SKM-1 treated with dmso at 0.1 percent for 144 hours (cell line): ENCODE results near the gene TAOK2.
"Not testable (repeated sequence)": the region's sequence is repeated elsewhere in the genome, so short reads cannot be mapped to it uniquely, and the experiment has no call there.

Source experiments
- DNase-seq: peaks from one replicate; lab custom pipeline; 2025; ENCODE audit not compliant: unreplicated experiment; lab: John Stamatoyannopoulos, UW

TAOK2 gene

DNA sequence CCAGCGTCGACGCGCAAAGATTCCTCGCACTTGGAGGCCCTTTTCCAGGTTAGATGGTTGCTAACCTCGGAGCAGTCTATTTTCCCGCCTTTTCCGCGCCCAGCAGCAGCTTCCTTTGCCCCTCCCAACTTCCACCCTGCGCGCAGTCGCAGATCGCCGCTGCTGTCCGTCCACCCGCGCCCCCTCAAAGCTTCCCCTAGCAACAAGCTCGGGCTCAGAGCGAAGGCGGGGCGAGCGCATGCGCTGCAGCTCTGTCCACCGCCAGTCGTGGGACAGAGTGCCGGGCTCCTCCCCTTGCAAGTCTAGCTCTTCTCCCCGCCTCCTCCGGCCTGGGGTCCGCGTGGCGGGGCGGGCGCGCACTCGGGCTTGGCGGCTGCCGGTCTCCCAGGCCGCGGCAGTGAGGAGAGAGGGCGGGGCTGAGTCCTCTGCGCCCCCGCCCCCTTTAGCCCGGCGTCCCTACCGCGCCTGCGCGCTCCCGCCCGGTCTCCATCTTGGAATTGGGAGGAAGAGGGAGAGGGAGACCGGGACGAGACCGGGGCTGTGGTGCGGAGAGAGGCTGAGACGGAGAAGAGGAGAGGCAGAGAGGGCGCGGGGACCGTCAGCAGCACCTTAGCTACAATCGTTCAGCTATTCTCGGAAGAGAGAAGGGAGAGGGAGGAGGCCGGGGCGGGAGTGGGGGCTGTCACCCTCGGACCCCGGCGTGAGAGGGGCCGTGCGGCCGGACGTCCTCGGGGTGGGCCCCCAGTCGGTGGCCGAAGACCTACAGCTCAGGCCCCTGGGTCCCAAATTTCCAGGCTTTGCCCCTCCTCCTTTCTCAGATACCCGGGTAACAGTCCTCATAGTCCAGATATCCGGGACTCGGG is at the start of gene TAOK2:
Gene TAOK2 (plus strand): TSS at position 485 of the 863 bp plus-strand sequence. CDS start 3,905 bp downstream, outside the sequence.
- DNase-seq: peak; percentile 98

DNA sequence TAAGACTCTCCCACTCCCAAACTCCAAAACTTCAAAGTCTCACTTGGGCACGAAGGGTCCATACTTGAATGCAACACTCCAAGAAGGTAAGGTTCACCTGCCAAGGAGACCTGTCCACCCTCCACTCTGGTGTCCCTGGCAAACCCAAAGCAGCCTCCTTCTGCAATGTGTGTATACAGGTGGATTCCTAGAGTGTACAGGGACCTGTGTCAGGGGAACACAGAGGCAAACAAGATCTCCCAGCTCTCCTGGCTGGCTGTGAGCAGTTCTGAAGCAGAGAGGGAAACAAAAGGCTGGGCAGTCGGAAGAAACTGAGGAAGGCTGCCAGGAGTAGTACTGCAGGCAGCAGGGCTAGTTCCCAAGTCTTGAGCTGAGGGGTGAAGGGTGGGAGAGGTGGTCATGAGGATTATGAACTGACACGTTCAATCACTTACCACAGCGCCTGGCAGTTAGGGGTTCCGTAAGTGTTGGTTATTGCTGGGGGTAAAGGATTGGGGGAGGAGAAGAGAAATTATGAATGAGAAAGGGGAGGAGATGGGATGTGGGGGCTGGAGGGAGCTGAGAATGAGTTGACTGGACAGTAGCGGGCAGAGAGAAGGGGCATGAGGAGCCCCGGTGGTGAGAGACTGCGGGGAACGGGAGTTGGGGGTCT is 48.4 kb upstream of the TAOK2 start:
- DNase-seq: no peak

- DNase-seq: peak; percentile 68
These were observed 47.6 kb upstream of the TAOK2 start, which contains the start of gene KCTD13 for GRCh38 chr16:29925781-29926710. Gene KCTD13, minus strand, starts transcription at chr16:29926226. Its CDS starts 193 bp downstream, at chr16:29926033.

DNA sequence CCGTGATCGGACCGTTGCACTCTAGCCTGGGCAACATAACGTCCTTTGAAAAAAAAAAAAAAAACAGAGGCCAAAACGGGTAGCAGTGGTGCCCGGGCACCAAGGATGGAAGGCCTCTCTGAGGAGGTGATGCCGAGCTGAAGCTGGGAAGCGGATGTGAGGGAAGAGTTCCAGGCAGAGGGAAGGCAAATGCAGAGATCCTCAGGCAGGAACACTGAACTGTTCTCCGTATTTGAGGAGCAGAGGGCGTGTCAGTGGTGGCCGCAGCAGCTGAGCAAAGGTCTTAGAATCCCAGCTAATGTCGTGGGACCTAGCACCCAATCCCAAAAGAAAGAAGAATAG is 47.0 kb upstream of the TAOK2 start:
- no peak for DNase-seq

DNA sequence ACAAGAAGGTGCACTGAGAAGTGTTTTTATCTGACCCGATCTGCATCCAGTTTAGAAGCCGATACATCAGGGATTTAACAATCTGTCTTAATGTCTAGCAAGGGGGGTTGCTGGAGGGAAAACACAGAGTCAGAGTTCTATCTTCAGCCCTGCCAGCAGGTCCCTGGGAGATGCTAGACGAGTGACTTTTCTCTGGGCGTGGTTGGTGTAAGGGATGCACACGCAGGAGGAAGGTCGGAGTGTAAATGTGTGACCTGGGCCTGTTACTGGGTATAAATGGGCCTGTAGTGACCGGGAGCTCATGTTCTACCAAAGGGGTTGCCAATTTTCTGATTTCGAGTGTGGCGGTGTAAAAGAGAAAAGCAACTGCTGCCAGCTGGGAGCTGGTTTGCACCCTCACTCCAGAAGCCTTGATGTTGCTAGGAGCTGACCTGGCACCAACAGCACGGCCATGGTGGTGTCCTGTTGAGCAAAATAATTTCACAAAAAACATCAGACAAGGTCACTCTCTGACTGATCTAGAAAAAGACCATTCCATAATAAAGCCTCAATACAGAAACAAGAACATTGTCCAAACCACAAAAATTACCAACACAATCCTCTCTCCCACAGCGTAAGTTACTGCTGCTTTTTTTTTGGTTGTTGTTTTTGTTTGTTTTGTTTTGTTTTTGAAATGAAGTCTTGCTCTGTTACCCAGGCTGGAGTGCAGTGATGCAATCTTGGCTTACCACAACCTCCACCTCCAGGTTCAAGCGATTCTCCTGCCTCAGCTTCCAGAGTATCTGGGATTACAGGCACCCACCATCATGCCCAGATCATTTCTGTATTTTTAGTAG is 46.4 kb upstream of the TAOK2 start:
- no peak for DNase-seq

DNA sequence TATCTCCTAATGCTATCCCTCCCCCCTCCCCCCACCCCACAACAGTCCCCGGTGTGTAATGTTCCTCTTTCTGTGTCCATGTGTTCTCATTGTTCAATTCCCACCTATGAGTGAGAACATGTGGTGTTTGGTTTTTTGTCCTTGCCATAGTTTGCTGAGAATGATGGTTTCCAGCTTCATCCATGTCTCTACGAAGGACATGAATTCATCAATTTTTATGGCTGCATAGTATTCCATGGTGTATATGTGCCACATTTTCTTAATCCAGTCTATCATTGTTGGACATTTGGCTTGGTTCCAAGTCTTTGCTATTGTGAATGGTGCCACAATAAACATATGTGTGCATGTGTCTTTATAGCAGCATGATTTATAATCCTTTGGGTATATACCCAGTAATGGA is 41.9 kb upstream of the TAOK2 start:
- DNase-seq: not testable (repeated sequence)

DNA sequence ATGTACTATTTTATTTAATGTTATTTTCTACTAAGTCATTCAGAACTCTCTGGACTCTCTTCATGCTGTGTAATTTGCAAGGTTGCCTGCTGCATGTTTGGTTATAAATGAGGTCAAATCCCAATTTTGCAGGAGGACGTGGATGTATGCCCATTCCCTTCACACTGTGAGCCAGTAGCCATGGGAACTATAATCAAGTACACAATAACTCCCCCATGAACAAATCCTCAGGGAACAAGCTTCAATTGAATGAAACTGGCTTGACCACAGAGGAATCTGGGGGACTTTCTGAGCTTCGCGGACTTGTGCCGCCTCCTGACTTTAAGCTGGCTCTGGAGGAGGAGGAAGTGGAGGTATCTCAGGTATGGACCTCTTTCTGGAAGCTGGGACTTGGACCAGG is 33.0 kb upstream of the TAOK2 start:
- no peak for DNase-seq

DNA sequence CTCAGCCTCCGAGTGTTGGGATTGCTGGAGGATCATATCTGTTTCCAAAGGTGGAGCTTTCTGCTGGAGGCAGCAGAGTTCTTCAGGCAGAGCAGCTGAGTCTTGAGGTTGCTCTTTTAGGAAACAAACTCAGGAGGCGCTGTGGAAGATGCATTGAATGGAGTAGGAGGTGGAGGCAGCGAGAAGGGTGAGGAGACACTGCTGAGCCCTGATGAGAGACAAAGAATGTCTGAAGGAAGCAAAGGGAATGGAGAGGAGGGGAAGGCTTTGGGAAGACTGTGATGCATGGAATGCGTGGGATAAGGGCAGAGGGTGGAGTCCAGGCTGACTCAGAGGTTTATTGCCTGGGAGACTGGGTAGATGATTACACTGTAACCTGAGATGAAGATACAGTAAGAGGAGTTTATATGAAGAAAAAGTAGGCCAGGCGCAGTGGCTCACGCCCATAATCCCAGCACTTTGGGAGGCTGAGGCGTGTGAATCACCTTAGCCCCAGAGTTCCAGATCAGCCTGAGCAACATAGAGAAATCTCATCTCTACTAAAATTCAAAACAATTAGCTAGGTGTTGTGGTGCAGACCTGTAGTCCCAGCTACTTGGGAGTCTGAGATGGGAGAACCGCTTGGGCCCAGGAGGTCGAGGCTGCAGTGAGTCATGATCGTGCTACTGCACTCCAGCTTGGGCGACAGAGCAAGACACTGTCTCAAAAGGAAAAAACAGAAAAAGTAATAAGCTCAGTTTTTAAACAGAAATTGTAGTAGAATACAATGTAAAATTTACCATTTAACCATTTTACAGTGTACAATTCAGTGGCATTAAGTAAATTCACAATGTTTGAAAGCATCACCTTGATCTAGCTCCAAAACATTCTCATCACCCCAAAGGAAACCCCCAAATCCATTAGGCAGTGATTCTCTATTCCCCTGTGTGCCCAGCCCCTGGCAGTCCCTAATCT is 29.5 kb upstream of the TAOK2 start:
- DNase-seq: no peak

DNA sequence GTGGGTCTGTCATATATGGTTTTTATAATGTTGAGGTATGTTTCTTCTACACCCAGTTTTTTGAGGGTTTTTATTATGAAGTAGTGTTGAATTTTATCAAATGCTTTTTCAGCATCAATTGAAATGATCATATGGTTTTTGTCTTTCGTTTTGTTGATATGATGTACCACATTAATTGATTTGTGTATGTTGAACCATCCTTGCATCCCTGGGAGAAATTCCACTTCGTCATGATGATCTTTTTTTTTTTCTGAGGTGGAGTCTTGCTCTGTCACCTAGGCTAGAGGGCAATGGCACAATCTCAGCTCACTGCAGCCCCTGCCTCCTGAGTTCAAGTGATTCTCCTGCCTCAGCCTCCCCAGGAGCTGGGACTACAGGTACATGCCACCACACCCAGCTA is 25.8 kb upstream of the TAOK2 start:
- no peak for DNase-seq

GRCh38 chr16:29950806-29951461 is 22.7 kb upstream of the TAOK2 start:
- DNase-seq: no peak

GRCh38 chr16:29951625-29952365 is 21.9 kb upstream of the TAOK2 start:
- DNase-seq: no peak

- DNase-seq: no peak
These were observed 14.9 kb upstream of the TAOK2 start for GRCh38 chr16:29958756-29959155.

DNA sequence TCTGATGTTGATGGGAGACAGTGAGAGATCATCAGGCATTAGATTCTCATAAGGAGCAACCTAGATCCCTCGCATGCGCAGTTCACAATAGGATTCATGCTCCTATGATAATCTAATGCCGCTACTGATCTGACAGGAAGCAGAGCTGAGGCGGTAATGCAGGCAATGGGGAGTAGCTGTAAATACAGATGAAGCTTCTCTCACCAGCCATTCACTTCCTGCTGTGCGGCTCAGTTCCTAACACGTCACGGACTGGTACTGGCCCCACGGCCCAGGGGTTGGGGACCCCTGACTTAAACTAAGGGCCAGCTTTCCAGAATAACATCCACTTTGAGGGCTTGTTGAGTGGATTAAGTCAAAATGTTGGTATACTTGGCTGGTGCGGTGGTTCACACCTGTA is 14.4 kb upstream of the TAOK2 start:
- DNase-seq: no peak

GRCh38 chr16:29959821-29960220 is 13.8 kb upstream of the TAOK2 start:
- DNase-seq: not testable (repeated sequence)

DNA sequence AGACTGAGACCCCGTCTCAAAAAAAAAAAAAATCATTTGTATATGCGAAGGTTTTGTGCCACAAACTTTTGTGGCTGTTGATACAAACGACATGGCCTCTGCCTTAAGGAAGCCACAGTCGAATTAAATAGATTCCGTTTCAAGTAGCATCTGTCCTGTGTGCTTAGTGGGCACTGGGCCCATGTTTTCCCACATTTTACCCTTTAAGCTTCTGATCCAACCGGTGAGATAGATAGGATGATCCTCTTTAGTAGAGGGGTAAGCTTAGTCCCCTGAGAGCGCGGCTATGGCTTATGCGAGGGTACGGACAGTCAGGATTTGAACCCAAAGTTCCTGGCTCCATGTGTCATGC is 12.6 kb upstream of the TAOK2 start:
- DNase-seq: no peak

DNA sequence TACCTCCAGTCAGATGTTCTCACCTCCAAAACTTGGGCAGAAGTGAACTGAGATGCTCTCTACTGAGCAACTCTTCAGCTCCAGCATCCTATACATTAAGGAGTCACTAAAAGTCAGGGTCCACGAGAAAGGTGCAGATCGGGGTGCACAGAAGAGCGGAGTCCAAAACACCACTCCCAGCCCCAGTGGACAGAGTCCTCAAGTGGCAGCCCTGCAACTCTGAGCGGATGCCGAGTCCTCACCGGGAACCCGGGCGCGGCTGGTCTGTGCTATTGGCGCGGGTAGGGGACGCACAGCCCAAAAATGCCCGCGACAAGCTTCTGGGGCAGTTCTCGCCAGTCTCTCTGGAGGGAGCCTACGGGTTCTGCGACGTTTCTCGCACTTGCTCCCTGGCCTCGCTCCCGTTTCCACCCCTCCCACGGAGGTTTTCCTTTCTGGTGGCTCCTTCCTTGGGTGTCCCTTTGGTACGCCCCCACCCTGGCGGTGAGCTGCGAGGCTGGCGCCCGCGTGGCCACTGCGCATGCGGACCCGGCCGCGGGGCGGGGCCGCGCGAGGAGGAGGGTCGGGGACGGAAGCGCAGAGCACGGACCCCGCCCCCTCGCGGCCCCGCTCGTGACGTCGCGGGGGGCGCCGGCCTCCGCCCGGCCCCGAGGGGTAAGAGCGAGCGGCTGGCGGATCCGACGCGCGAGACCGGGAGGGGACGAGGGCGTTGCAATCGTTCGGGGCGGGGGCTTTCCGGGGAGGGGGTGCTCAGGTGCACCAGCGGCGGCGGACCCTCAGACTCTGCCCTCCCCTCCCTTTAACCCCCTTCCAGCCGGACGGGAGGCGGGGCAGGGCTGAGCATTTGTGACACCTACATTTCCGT is 12.0 kb upstream of the TAOK2 start, which contains the start of gene TMEM219:
Gene TMEM219 (plus strand): TSS at position 601 of the 865 bp plus-strand sequence. CDS start 1,065 bp downstream, outside the sequence.
- peak; percentile 82 for DNase-seq

DNA sequence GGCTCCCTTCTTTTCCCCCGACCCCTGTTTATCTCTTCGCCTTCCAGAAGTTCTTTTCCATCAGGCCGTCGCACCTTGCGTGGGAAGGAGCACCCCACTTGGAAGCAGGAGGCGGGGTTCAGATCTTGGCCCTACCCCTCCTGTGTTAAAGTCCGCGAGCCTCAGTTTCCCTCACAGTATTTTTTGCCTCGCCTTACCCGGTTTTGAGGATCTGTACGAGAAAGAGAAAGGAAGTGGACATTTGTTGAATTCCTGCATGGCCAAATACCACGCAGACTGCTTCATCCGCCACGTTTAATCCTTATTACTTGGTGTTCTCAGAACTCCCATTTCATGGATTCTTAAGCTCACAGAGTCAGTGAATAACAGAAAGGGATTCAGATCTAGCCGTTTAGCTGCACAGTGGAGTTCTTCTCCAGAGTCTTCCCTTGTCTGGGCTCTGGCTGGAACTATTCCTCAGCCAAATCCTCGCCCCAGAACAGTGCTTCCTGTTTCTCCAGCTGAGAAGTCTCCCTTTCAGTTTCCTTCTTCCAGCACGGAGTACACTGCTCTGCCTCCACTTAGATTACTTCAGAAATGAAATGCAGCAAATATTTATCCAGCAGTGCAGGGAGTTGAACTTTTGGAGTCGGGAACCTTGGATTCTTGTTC is 11.2 kb upstream of the TAOK2 start:
- peak; percentile 16 for DNase-seq
